Peyer's patch (tissue), 4 donors: ENCODE data around the gene FEN1.
A peak's percentile ranks its signal among the peaks of the same experiment; 100 is the strongest.

Source experiments
- POLR2A ChIP-seq, 2 donors: fragments of 450-650 bp; IDR thresholded peaks; one replicate each; pipeline ENCODE4 v1.5.1; 2017; ENCODE audit warnings: antibody characterized with exemption in 2 of 2, mild to moderate bottlenecking in 2 of 2, moderate library complexity in 2 of 2
- TF ChIP-seq, protein P1 (sequence below), 6 experiments: fragments of 450-650 bp in 4 of 6; fragments of 200-600 bp in 2 of 6; sonication (generic) in 1 of 6; IDR thresholded peaks; one replicate each; pipeline ENCODE4 v1.5.1; 2017 to 2019; ENCODE audit warnings: antibody characterized with exemption in 6 of 6, mild to moderate bottlenecking in 3 of 6, moderate library complexity in 1 of 6

DNA sequence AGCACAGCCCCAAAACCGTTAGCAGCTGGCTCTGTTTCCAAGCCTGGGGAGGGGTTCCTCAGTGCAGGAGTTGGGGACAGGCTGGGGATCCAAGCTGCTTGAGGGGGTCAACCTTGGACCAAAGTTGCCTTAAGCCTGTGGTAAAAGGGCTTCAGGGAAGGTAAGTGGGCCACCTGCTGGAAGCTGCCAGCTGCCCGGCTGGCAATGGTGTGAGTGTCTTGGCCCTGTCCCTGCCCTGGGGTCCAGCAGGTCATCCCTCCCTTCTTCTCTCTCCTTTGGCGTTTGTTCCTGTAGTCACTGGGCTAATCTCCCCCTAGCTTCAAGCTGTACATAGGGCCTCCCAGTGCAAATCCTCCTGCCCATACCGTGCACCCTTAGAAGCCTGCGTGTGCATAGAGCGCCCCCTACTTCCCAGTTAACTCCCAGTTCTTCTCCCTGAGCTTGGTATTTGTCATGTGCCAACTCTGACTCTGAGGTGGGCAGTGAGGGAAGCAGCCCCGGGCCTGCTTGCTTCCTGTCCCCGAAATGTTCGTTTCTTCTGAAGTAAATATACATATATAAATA is 4.7 kb upstream of the FEN1 start:
- TF ChIP-seq, protein P1, sequence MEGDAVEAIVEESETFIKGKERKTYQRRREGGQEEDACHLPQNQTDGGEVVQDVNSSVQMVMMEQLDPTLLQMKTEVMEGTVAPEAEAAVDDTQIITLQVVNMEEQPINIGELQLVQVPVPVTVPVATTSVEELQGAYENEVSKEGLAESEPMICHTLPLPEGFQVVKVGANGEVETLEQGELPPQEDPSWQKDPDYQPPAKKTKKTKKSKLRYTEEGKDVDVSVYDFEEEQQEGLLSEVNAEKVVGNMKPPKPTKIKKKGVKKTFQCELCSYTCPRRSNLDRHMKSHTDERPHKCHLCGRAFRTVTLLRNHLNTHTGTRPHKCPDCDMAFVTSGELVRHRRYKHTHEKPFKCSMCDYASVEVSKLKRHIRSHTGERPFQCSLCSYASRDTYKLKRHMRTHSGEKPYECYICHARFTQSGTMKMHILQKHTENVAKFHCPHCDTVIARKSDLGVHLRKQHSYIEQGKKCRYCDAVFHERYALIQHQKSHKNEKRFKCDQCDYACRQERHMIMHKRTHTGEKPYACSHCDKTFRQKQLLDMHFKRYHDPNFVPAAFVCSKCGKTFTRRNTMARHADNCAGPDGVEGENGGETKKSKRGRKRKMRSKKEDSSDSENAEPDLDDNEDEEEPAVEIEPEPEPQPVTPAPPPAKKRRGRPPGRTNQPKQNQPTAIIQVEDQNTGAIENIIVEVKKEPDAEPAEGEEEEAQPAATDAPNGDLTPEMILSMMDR (IDR thresholded peaks at IDR 0.05), result peak in 4 of 6 experiments; percentile 23 to 66 (median 61)
- TF ChIP-seq POLR2A (IDR thresholded peaks at IDR 0.05), result no peak
